Transverse colon (tissue), 4 donors: ENCODE results near the gene ANP32B. TPM values are rescaled to one million over a fixed set of nuclear protein-coding genes. Genes with fewer than 3 reads are reported as not detected.

ENCODE experiments used
- DNase-seq: peaks from one replicate; pipeline ENCODE4 v3.0.0-alpha.2; 2019
- H3K27ac ChIP-seq, 4 donors: fragments of 200-600 bp; sonication (generic); 2 replicates each; pipeline ENCODE4 v1.5.1; 2016 to 2018; ENCODE audit warnings: inconsistent platforms in 4 of 4
- H3K27me3 ChIP-seq: fragments of 200-600 bp; sonication (generic); 2 replicates; pipeline ENCODE4 v1.5.1; 2017; ENCODE audit warnings: inconsistent platforms
- H3K36me3 ChIP-seq, 4 donors: fragments of 200-600 bp; sonication (generic); 2 replicates each; pipeline ENCODE4 v1.5.1; 2017 to 2019; ENCODE audit warnings: inconsistent platforms in 4 of 4
- H3K4me1 ChIP-seq, 4 donors: fragments of 200-600 bp; sonication (generic); 2 replicates each; pipeline ENCODE4 v1.5.1; 2017 to 2020; ENCODE audit warnings: inconsistent platforms in 4 of 4
- H3K4me3 ChIP-seq, 4 donors: fragments of 200-600 bp; sonication (generic); 1 replicate in 1 of 4; 2 replicates in 3 of 4; pipeline versions ENCODE4 v1.5.1 to v1.6.1; 2017 to 2019; ENCODE audit warnings: inconsistent platforms in 4 of 4
- H3K9me3 ChIP-seq, 2 donors: fragments of 200-600 bp; sonication (generic); 2 replicates each; pipeline ENCODE4 v1.5.1; 2017 to 2019; ENCODE audit warnings: inconsistent platforms in 2 of 2
- EP300 ChIP-seq: sonication (generic); formaldehyde crosslinking; IDR thresholded peaks from one replicate; pipeline ENCODE4 v1.6.1; 2017; ENCODE audit warnings: antibody characterized with exemption, low read depth
- POLR2A ChIP-seq: fragments of 450-650 bp; IDR thresholded peaks from one replicate; pipeline ENCODE4 v1.6.1; 2016; ENCODE audit warnings: antibody characterized with exemption, mild to moderate bottlenecking, moderate library complexity
- POLR2AphosphoS5 ChIP-seq, 3 donors: sonication (generic); formaldehyde crosslinking; IDR thresholded peaks; one replicate each; pipeline ENCODE4 v1.6.1; 2016; ENCODE audit warnings: antibody characterized with exemption in 3 of 3
- WGBS, 2 donors: methylation state at CpG; one replicate each; pipeline ENCODE4 v1.1.5; 2018; ENCODE audit warnings: low coverage in 1 of 2; 5-methylcytosine and 5-hydroxymethylcytosine counted together
- in situ Hi-C, 4 donors: fragments of 200-750 bp; cut with MboI; loops; one replicate each; pipeline versions ENCODE4 v1.15.0 to v1.15.1; 2017; ENCODE audit warnings: low sequenced_read_pairs in 3 of 4, low pct_ligation_motif_present in 1 of 4, low pct_unique_long_range_greater_than_20kb in 1 of 4
- intact Hi-C: fragments of 100-400 bp; cut with DNase I; formaldehyde crosslinking; loops from one replicate; pipeline ENCODE4 v1.15.1; 2023; ENCODE audit warnings: low total_unique reads
- total RNA-seq, 4 donors: library from RNA; depleted of rRNA; stranded (reverse); fragments of >200 nt; gene quantifications; one replicate each; pipeline ENCODE4 v1.1.0, GENCODE V29; 2016
- TF ChIP-seq, protein P1 (sequence below), 5 experiments: fragments of 200-600 bp in 3 of 5; fragments of 450-650 bp in 2 of 5; sonication (generic) in 3 of 5; IDR thresholded peaks; 1 replicate in 2 of 5; 2 replicates in 3 of 5; pipeline ENCODE4 v1.5.1; 2016 to 2017; ENCODE audit warnings: antibody characterized with exemption in 5 of 5, inconsistent platforms in 3 of 5, mild to moderate bottlenecking in 2 of 5, moderate library complexity in 1 of 5

The ANP32B gene
- total RNA-seq, 4 donors from 2014 or later, result 37.4 to 65.6 (median 43.0) TPM

GRCh38 chr9:98050351-98050750 lies 67.2 kb downstream of the ANP32B start:
- 96 to 100% methylated on average over 2 to 4 of the region's 4 CpGs for WGBS, 2 donors
- Histone ChIP-seq H3K27me3 (no peaks in the 10 kb centered on the region), H3K36me3 (no peaks in the 10 kb centered on the region), H3K27ac (no peak overlapping the region), H3K4me1 (no peaks in the 10 kb centered on the region), H3K4me3 (no peak overlapping the region), H3K9me3 (no peaks in the 10 kb centered on the region)
- intact Hi-C loops (no loop called here), in situ Hi-C loops (loop anchor here in 1 of 4 donors (25.0 kb wide), 1 partner anchor 137 kb away; the partner anchor contains the start of gene CORO2A)
- TF ChIP-seq POLR2AphosphoS5 (IDR thresholded peaks at IDR 0.05) (no peak), POLR2A (no peak), EP300 (no peak)
- TF ChIP-seq, protein P1, sequence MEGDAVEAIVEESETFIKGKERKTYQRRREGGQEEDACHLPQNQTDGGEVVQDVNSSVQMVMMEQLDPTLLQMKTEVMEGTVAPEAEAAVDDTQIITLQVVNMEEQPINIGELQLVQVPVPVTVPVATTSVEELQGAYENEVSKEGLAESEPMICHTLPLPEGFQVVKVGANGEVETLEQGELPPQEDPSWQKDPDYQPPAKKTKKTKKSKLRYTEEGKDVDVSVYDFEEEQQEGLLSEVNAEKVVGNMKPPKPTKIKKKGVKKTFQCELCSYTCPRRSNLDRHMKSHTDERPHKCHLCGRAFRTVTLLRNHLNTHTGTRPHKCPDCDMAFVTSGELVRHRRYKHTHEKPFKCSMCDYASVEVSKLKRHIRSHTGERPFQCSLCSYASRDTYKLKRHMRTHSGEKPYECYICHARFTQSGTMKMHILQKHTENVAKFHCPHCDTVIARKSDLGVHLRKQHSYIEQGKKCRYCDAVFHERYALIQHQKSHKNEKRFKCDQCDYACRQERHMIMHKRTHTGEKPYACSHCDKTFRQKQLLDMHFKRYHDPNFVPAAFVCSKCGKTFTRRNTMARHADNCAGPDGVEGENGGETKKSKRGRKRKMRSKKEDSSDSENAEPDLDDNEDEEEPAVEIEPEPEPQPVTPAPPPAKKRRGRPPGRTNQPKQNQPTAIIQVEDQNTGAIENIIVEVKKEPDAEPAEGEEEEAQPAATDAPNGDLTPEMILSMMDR (IDR thresholded peaks at IDR 0.05), result no peak
- no peak for DNase-seq

- intact Hi-C loops, result no loop called here
- no peak for DNase-seq
- no peaks in the 10 kb centered on the region for H3K36me3 ChIP-seq
- no peaks in the 10 kb centered on the region for H3K27me3 ChIP-seq
- 94 to 100% methylated on average over 1 to 7 of the region's 7 CpGs for WGBS, 2 donors
- H3K4me3 ChIP-seq, result no peak overlapping the region
- H3K27ac ChIP-seq, result no peak overlapping the region
- H3K4me1 ChIP-seq, result peaks cover 7 to 23% (median 21%) of the 10 kb centered on the region in 4 donors
- H3K9me3 ChIP-seq, result no peaks in the 10 kb centered on the region
- TF ChIP-seq POLR2A (no peak), POLR2AphosphoS5 (IDR thresholded peaks at IDR 0.05) (no peak), EP300 (no peak)
- TF ChIP-seq, protein P1 (IDR thresholded peaks at IDR 0.05), result no peak
- in situ Hi-C loops, result loop anchor here in 1 of 4 donors (25.0 kb wide), 1 partner anchor 133 kb away; the partner anchor contains the start of gene CORO2A
Observed at GRCh38 chr9:98054376-98054951, 71.3 kb downstream of the ANP32B start.

GRCh38 chr9:98056269-98057137 lies 73.4 kb downstream of the ANP32B start, which contains the start of gene NANS:
TSS of gene NANS (plus strand) at chr9:98056732. CDS start at chr9:98056809, 77 bp downstream.
- in situ Hi-C loops (loop anchor here in 1 of 4 donors (25.0 kb wide), 1 partner anchor 131 kb away; the partner anchor contains the start of gene CORO2A), intact Hi-C loops (loop anchor here (5.0 kb wide), 1 partner anchor 74 kb away; the partner anchor contains the start of gene ANP32B)
- peak; percentile 97 for DNase-seq
- Histone ChIP-seq H3K36me3 (peaks cover 0 to 7% (median under 1%) of the 10 kb centered on the region in 4 donors), H3K27ac (peak within 1 kb of the TSS; percentile 92 to 99 (median 97)), H3K9me3 (no peaks in the 10 kb centered on the region), H3K4me3 (peak within 1 kb of the TSS; percentile 67 to 88 (median 80)), H3K27me3 (no peaks in the 10 kb centered on the region), H3K4me1 (peaks cover 8 to 40% (median 25%) of the 10 kb centered on the region in 4 donors)
- 0 to 1% methylated on average over 10 to 66 of the region's 80 CpGs for WGBS, 2 donors
- no peak for TF ChIP-seq EP300
- TF ChIP-seq POLR2A, result peak; percentile 98
- TF ChIP-seq POLR2AphosphoS5 (IDR thresholded peaks at IDR 0.05), result peak; percentile 99
- TF ChIP-seq, protein P1 (IDR thresholded peaks at IDR 0.05), result peak in 2 of 5 experiments; percentile 12 to 17
